Endothelial cell of umbilical vein (primary cell): ENCODE results near the gene ITPKC. TPM values are rescaled to one million over a fixed set of nuclear protein-coding genes. Genes with fewer than 3 reads are reported as not detected.

Source experiments
- BruUV-seq: library from RNA; stranded (reverse); fragments of 400-500 nt; replicated peaks from 2 replicates; lab custom pipeline; 2021; lab: Mats Ljungman, UMichigan
- CTCF ChIA-PET: fragments of 300-600, 350-600 bp; sonication (Branson Sonifier 250); formaldehyde crosslinking; loops from one replicate; lab custom pipeline; 2021; ENCODE audit warnings: antibody characterized with exemption, inconsistent platforms; lab: Charles Lee
- POLR2A ChIA-PET: fragments of 300-600, 350-600 bp; sonication (Branson Sonifier 250); formaldehyde crosslinking; loops from one replicate; lab custom pipeline; 2021; ENCODE audit warnings: antibody characterized with exemption, inconsistent platforms; lab: Charles Lee
- DNase-seq: peaks from one replicate; pipeline ENCODE4 v3.0.0-alpha.2; 2011; ENCODE audit warnings: low read depth, low spot score
- FAIRE-seq: peaks from 2 replicates; lab custom pipeline; 2011; peaks lifted over from hg19 to GRCh38; lab: Jason Lieb, UNC
- H2AFZ ChIP-seq: 2 replicates; pipeline ENCODE4 v1.6.0; 2012; ENCODE audit warnings: low read depth, low read length, control low read depth, inconsistent platforms
- H3K27ac ChIP-seq: 2 replicates; pipeline ENCODE4 v1.5.1; 2011; ENCODE audit warnings: low read depth, mild to moderate bottlenecking, control low read depth, low read length, moderate library complexity; ENCODE audit not compliant: insufficient read depth
- H3K27me3 ChIP-seq, 2 experiments: 2 replicates each; pipeline versions ENCODE4 v1.6.0 to v1.6.1; 2011; ENCODE audit warnings: low read length in 2 of 2, mixed read lengths in 1 of 2; ENCODE audit not compliant: control insufficient read depth in 2 of 2, insufficient read depth in 2 of 2
- H3K36me3 ChIP-seq, 2 experiments: 2 replicates in 1 of 2; 3 replicates in 1 of 2; pipeline ENCODE4 v1.5.1; 2011; ENCODE audit warnings: low read length in 2 of 2, mild to moderate bottlenecking in 1 of 2, moderate library complexity in 1 of 2; ENCODE audit not compliant: control insufficient read depth in 2 of 2, insufficient read depth in 2 of 2; ENCODE audit errors: extremely low read depth in 1 of 2
- H3K4me1 ChIP-seq: 3 replicates; pipeline ENCODE4 v1.5.1; 2011; ENCODE audit warnings: mild to moderate bottlenecking, low read length; ENCODE audit not compliant: control insufficient read depth, insufficient read depth; ENCODE audit errors: extremely low read depth
- H3K4me2 ChIP-seq: 2 replicates; pipeline ENCODE4 v1.6.1; 2011; ENCODE audit warnings: low read length, control low read depth, mixed read lengths; ENCODE audit not compliant: insufficient read depth
- H3K4me3 ChIP-seq, 3 experiments: fragments of 200-600 bp in 1 of 3; sonication (generic), shearing (Covaris generic) in 1 of 3; replicated peaks in 1 of 3; 2 replicates each; pipeline ENCODE4 v1.5.1; 2011 to 2016; ENCODE audit warnings: control low read depth in 3 of 3, low read length in 3 of 3, mild to moderate bottlenecking in 2 of 3, inconsistent platforms in 1 of 3, low read depth in 1 of 3, moderate library complexity in 1 of 3; ENCODE audit not compliant: insufficient read depth in 1 of 3
- H3K79me2 ChIP-seq: 2 replicates; pipeline ENCODE4 v1.6.0; 2012; ENCODE audit warnings: low read length, inconsistent platforms; ENCODE audit not compliant: control insufficient read depth, insufficient read depth
- H3K9ac ChIP-seq: replicated peaks from 2 replicates; pipeline ENCODE3; 2011; ENCODE audit warnings: low read length, control low read depth; ENCODE audit not compliant: insufficient read depth; ENCODE audit errors: extremely low read depth
- H3K9me1 ChIP-seq: replicated peaks from 3 replicates; pipeline ENCODE4 v1.6.0; 2011; ENCODE audit warnings: mild to moderate bottlenecking, low read length; ENCODE audit not compliant: control insufficient read depth, insufficient read depth; ENCODE audit errors: extremely low read depth
- H3K9me3 ChIP-seq: replicated peaks from 2 replicates; pipeline ENCODE4 v1.5.1; 2012; ENCODE audit warnings: low read length, inconsistent platforms; ENCODE audit not compliant: control insufficient read depth, insufficient read depth
- H4K20me1 ChIP-seq: replicated peaks from 2 replicates; pipeline ENCODE3; 2011; ENCODE audit warnings: mild to moderate bottlenecking, low read length; ENCODE audit not compliant: control insufficient read depth, insufficient read depth; ENCODE audit errors: extremely low read depth
- CTCF ChIP-seq, 2 donors: IDR thresholded peaks; 1 replicate in 1 of 2; 2 replicates in 1 of 2; pipeline ENCODE4 v1.5.1; 2011; ENCODE audit warnings: low read length in 2 of 2, mild to moderate bottlenecking in 2 of 2, moderate library complexity in 2 of 2, control low read depth in 1 of 2, inconsistent platforms in 1 of 2, low read depth in 1 of 2; ENCODE audit not compliant: insufficient read depth in 1 of 2; ENCODE audit errors: extremely low read depth in 1 of 2
- EZH2 ChIP-seq: IDR thresholded peaks from 2 replicates; pipeline ENCODE4 v1.6.1; 2012; ENCODE audit warnings: borderline replicate concordance, low read depth, mild to moderate bottlenecking, moderate library complexity, low read length, inconsistent platforms; ENCODE audit not compliant: severe bottlenecking
- FOS ChIP-seq: IDR thresholded peaks from 2 replicates; pipeline ENCODE4 v1.6.1; 2011; ENCODE audit warnings: mild to moderate bottlenecking, low read length, moderate library complexity, borderline replicate concordance; ENCODE audit not compliant: insufficient read depth
- GATA2 ChIP-seq: IDR thresholded peaks from 2 replicates; pipeline ENCODE4 v1.7.0; 2011; ENCODE audit warnings: low read depth, mild to moderate bottlenecking, moderate library complexity, mixed read lengths, low read length; ENCODE audit not compliant: insufficient read length, insufficient read depth
- JUN ChIP-seq: IDR thresholded peaks from 2 replicates; pipeline ENCODE4 v1.6.1; 2011; ENCODE audit warnings: borderline replicate concordance, low read depth; ENCODE audit not compliant: insufficient read length, insufficient read depth
- MAX ChIP-seq: IDR thresholded peaks from 2 replicates; pipeline ENCODE4 v1.6.1; 2011; ENCODE audit not compliant: insufficient read depth, insufficient read length
- MYC ChIP-seq: IDR thresholded peaks from one replicate; pipeline ENCODE4 v1.6.1; 2011; ENCODE audit warnings: mild to moderate bottlenecking, low read depth, low read length
- POLR2A ChIP-seq: IDR thresholded peaks from 2 replicates; pipeline ENCODE4 v1.6.1; 2012; ENCODE audit warnings: low read depth, mild to moderate bottlenecking, control low read depth, low read length
- POLR2AphosphoS5 ChIP-seq: IDR thresholded peaks from 2 replicates; pipeline ENCODE4 v1.6.1; 2012; ENCODE audit warnings: low read depth, mild to moderate bottlenecking, control low read depth, low read length, moderate library complexity; ENCODE audit not compliant: insufficient read depth
- dilution Hi-C: fragments of 300-500 bp; cut with MboI; formaldehyde crosslinking; loops from one replicate; pipeline ENCODE4 v1.15.0; 2019; ENCODE audit warnings: low sequenced_read_pairs; ENCODE audit not compliant: extremely low pct_ligation_motif_present
- intact Hi-C: fragments of 100-400 bp; cut with micrococcal nuclease; formaldehyde crosslinking; loops from one replicate; pipeline ENCODE4 v1.10.0; 2022
- polyA plus RNA-seq, 4 experiments: library from polyadenylated mRNA; depleted of rRNA in 3 of 4; stranded (reverse) in 3 of 4; unstranded in 1 of 4; fragments of >200 nt; gene quantifications; 2 replicates each; pipeline versions ENCODE4 v1.2.1 to v1.2.3, GENCODE V29; 2011 to 2012; ENCODE audit warnings: missing spikeins in 1 of 4
- total RNA-seq: library from RNA; stranded (reverse); gene quantifications from 2 replicates; pipeline ENCODE4 v1.2.3, GENCODE V29; 2021

ITPKC gene
- total and polyA plus RNA-seq, 2 donors (not counting 3 experiments of a cell fraction or from before 2014, with no cell fraction given), result 7.3 to 16.1 TPM

DNA sequence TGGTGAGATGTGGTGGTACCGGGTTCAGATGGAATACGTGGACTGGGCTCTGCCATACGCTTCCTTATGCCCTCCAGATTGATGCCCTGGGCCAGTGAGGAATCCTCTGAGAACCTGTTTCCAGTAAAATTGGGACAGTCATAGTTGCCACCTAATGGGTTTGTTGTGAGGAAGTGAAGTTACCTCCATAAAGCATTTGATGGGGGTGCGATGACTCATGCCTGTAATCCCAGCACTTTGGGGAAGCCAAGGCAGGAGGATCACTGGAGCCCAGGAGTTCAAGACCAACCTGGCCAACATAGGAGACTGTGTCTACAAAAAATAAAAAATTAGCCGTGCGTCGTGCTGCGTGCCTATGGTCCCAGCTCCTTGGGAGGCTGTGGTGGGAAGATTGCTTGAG, 38.9 kb downstream of the ITPKC start:
- Histone ChIP-seq H3K4me1 (peaks cover 28% of the 10 kb centered on the region), H4K20me1 (no peaks in the 10 kb centered on the region), H3K27ac (no peak overlapping the region), H2AFZ (no peak overlapping the region), H3K9ac (no peak overlapping the region), H3K27me3 (no peaks in the 10 kb centered on the region), H3K9me3 (no peaks in the 10 kb centered on the region), H3K4me2 (no peak overlapping the region), H3K9me1 (no peaks in the 10 kb centered on the region), H3K36me3 (peaks cover 18 to 33% of the 10 kb centered on the region in 2 experiments), H3K4me3 (no peak overlapping the region), H3K79me2 (peaks cover 82% of the 10 kb centered on the region)
- dilution Hi-C loops, result no loop called here
- no peak for FAIRE-seq
- no peak for DNase-seq
- CTCF ChIA-PET, result interaction anchor here (2.1 kb wide), 1 partner anchor 51 kb away, joined by 5 read pairs; no protein-coding TSS in a partner anchor
- POLR2A ChIA-PET, result interaction anchor here (0.6 kb wide), 1 partner anchor 17 kb away, joined by 3 read pairs; no protein-coding TSS in a partner anchor
- intact Hi-C loops, result no loop called here
- TF ChIP-seq MAX (no peak), EZH2 (no peak), POLR2AphosphoS5 (no peak), JUN (no peak), MYC (no peak), CTCF (IDR thresholded peaks at IDR 0.05; ENCODE audit: extremely low read depth in 1 of 2, insufficient read depth in 1 of 2, low read depth in 1 of 2, low read length in 2 of 2) (no peak), POLR2A (no peak), FOS (no peak), GATA2 (no peak)
- no TSS peak for BruUV-seq
